Measurements from ENCODE around the gene CACNB4.

DNA sequence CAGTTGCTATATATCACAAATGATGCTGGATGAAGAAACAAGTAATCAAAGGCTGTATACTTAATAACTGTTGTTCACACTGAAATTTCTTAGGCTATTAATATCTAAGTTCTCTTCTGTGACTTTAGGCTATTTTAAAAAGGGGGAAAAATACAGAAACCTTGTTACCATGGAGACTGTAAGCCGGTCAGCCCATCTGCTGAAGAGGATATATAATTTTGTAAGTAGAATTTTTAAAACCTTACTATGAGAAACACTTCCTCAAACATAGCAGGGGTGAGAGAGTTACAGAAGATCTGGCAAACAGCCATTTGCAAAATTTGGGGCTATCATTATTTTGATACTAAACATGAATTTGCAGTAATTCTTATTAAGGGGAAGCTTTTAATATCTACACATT lies 27.8 kb downstream of the CACNB4 start:
- TF ChIP-seq, protein P1, sequence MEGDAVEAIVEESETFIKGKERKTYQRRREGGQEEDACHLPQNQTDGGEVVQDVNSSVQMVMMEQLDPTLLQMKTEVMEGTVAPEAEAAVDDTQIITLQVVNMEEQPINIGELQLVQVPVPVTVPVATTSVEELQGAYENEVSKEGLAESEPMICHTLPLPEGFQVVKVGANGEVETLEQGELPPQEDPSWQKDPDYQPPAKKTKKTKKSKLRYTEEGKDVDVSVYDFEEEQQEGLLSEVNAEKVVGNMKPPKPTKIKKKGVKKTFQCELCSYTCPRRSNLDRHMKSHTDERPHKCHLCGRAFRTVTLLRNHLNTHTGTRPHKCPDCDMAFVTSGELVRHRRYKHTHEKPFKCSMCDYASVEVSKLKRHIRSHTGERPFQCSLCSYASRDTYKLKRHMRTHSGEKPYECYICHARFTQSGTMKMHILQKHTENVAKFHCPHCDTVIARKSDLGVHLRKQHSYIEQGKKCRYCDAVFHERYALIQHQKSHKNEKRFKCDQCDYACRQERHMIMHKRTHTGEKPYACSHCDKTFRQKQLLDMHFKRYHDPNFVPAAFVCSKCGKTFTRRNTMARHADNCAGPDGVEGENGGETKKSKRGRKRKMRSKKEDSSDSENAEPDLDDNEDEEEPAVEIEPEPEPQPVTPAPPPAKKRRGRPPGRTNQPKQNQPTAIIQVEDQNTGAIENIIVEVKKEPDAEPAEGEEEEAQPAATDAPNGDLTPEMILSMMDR (conservative IDR thresholded peaks at IDR 0.05; ENCODE audit: low read depth, low read length) = no peak
- no peak for TF ChIP-seq EZH2 (IDR thresholded peaks at IDR 0.05; ENCODE audit: borderline replicate concordance, low read depth, low read length, poor library complexity, severe bottlenecking)

All from A673 (cell line).